Left renal pelvis (tissue), 4 donors: ENCODE measurements around the gene ZNRF1. TPM values are rescaled to one million over a fixed set of nuclear protein-coding genes. Genes with fewer than 3 reads are reported as not detected.
"Not testable (repeated sequence)": the region's sequence is repeated elsewhere in the genome, so short reads cannot be mapped to it uniquely, and the experiment has no call there.

ENCODE experiments used
- DNase-seq, 4 donors: peaks; one replicate each; pipeline ENCODE4 v3.0.0-alpha.2; 2013; ENCODE audit warnings: low read depth in 4 of 4, low spot score in 3 of 4
- polyA plus RNA-seq, 4 donors: library from polyadenylated mRNA; unstranded; fragments of 120-200 nt; gene quantifications; one replicate each; pipeline ENCODE4 v1.2.1, GENCODE V29; 2013; ENCODE audit not compliant: insufficient read length in 4 of 4

ZNRF1 gene
- polyA plus RNA-seq, 4 donors = 31.8 to 43.9 (median 35.1) TPM

DNA sequence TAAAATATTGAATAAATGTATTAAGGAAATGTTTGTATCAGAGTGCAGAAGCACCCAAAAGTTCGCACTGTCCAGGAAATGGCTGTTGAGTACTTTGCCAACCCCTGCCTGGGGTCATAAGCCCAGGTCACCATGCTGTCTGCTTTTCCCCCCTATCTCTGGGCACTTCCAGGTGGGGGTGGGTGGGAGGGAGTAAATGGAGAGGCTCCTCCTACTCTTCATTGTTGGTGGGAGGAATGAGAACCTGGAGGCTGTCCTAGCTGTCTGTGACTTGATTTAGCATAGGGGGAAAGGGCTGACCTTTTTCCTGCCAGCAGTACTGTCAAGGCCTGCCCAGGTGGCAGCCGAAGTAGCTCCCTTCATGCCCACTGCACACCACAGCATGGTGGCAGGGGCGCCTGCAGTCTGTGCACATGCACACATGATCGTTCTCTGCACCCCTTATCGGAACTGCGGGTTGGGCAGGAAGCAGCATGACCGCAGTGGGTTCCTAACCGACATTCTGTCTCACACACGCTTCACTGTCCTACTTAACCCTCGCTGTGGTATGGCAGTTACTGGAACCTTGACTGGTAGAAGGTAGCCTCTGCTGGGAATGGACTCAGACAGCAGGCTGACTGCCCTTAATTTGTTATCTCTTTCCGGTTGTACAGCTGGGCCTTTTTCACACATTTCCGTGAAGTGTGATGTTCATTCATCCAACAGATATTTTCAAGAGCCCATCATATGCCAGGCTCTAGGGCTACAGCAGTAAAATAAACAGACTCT lies 76.3 kb downstream of the ZNRF1 start:
- DNase-seq = no peak

DNA sequence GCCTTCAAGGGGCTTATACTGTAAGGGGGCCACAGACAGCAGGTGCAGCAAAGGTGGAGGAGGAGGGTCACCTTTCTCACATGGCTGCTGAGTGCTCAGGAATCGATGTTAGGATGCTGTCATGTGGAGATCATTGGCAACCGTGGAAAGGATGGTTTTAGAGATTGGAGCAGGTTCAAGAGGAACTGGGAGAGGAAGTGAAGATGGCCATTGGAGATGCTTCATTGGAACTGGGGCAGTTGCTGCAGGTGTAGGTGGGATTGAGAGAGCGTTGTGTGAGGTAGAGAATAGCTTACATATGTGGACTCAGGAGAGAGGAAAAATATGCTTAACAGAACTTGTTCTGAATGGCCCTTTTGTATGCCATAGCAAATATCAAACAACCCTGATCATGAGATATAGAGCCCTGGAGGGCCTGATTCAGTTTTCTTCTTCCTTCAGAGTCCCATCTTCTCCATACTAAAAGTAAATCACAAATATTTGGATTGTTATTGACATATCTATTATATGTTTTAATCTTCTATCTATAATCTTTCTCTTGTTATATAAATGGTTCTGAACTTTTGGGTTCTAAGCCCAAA lies 77.0 kb downstream of the ZNRF1 start:
- no peak for DNase-seq

DNA sequence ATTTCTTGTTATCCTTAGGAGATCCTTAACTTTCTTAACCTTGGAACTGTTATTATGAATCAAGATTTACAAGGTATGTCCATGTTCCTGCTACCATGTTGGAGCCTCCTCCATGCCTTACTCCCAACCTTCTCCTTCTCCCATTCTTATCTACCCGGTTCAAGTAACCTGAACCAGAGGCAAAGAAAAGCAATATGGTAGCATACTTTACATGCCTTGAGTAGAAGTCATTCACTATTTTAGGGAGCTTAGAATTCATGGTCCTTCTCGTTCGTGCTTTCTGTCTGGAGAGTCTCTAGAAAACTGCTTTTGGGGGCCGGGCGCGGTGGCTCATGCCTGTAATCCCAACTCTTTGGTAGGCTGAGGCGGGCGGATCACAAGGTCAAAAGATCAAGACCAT lies 80.1 kb downstream of the ZNRF1 start:
- DNase-seq = no peak

DNA sequence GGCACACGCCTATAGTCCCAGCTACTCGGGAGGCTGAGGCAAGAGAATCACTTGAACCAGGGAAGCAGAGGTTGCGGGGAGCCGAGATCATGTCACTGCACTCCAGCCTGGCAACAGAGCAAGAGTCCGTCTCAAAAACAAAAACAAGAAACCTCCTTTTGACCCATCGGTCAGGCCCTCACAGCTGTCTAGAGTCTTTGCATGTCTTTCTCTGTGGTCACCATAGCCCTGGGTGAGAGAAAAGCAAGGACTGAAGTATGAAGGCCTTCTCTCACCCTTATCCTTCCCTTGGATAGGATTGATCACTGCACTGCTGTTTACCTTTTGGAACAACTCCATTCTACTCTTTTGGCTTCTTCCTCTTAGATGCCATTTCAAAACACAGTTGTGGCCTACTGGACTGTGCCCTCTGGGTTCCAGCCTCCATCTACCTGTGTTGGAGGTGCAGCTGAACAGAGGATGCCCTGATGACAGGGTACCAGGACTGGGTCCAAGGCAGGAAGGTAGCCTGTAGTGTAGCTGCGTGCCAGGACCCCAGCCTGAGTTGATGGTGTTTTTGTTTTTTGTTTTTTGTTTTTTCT lies 80.6 kb downstream of the ZNRF1 start:
- no peak for DNase-seq

DNA sequence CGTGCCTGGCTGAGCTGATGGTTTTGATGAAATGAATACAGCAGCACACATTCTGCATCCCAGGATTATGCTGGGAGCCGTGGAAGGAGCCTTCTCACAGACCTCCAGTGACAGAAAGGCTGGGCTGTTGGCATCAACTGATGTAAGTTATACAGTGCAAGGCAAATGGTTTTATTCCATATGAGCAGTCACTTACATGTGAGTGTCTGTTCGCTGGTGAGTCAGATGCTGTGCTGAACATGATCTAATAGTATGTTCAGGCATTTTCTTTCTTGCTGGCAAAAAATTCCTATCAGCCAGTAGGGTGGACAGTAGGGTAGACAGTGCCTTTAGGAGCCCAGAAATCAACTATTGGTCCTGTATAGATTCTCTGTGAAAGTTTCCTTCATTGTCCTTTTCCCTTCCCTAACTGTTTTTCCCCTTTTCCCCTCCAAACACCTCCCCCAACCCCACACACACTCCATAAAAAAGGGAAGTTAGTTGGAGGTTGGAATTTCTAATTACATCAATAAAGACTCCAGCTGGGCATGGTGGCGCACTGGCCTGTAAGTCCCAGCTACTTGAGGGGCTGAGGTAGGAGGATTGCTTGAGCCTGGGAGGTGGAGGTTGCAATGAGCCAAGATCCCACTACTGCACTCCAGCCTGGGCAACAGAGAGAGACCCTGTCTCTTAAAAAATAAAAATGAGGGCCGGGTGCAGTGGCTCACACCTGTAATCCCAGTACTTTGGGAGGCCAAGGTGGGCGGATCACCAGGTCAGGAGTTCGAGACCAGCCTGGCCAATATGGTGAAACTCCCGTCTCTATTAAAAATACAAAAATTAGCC lies 81.6 kb downstream of the ZNRF1 start:
- no peak for DNase-seq

DNA sequence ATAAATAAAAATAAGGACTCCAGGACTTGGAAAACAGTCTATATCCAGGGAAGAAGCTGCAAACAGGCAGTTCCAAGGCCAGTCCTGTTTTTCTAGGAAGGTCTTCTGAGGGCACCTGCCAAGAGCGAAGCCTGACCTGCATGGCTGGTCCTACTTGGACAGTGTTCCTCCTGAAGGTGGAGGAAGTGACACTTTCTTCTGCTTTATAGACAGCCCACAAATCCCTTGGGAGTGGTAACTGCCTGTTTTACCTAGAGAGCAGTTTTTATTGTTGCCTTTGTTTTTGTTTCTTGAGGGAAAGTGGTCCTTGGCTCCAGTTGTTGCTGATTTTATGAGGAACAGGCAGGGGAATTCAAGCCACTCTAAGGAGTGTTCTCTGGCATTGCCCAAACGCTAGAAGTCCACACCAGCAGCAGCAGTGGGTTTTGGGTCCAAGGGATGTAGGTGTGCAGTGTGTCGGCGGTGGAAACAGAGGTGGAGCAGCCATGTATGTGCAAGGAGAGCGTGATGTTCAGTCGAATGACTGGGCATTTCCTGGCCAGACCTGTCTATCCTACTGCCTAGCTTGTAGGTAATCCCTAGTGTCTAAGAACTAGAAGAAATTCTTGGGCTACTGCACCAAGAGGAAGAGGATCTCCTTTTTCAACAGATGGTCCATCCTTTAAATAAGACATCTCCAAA lies 82.5 kb downstream of the ZNRF1 start:
- no peak for DNase-seq

DNA sequence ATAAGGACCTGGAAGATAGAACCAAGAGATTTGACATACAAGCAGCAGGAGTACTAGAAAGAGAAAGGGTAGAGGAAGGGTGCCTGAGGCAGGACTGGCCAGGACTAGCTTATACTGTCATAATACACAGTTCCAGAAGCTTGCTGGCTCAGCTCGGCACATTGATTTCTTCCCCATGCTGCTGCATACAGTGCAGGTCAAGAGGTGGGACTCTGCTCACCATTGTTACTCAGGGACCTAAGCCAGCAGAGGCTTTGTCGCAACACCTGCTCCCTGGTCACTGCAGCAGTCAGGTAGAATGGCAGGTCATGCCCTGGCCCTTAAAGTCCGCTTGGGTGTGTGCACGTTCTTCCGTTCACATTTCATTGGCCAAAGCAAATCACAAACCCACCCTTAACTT lies 85.0 kb downstream of the ZNRF1 start:
- no peak for DNase-seq

DNA sequence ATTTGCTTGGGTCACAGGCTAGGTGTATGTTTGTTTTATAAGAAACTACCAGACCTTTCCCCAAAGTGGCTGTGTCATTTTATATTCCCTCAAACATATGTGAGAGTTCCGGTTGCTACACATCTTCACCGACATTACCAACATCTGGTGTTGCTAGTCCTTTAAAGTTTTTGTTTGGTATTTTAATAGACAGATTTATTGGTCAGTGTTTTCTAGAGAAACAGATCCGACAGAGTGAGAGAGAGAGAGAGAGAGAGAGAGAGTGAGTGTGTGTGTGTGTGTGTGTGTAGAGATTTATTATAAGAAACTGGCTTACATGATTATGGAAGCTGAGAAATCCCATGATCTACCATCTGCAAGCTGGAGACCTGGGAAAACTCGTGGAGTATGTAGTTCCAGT lies 86.7 kb downstream of the ZNRF1 start:
- no peak for DNase-seq

DNA sequence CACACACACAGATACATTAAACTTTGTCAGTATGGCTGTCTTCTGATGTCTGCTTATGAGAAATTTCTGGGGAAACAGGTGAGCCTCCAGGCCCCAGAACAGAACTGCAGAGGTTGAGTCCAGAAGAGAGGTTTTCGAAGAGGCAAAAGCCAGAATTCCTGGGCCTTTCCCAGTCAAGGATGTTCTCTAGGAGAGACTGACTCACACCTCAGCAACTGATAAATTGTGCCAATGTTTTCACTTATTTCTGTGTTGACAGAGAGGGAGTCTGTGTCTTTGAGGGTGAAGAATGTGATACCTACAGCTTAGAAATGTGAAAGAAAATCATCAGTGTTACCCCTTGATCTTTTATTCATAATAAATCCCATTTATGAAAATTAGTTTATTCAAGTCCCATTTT lies 87.5 kb downstream of the ZNRF1 start:
- DNase-seq = no peak

DNA sequence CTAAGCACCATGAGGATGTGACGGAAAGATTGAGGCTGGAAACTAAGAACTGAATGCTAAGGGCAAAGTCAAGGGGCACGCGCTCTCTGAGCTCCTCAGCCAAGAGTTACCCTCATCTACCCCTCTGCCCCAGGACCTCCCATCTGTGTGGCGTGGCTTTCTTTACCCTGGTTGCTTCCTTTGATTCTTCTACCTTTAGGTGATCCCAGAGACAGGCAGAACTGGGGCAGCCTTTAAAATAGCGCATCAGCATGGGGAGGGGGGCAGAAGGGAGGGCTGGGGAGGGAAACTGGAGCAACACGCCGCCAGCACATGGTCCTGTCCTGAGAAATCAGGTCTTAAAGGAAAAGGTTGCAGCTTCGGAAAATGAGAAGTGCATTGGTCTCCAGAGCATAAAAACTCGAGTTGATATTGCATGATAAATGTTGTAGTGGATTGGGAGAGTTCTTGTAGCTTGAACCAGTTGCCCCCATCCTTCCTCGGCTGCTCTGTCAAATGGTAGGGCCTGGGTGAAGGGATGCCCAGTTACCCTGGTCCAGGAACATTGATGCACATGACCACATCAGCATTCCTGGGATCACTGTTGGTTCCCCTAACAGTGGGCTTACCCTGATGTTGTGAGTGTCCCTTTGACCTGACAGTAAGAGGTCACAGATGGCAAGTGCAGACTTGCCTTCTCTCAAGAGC lies 88.0 kb downstream of the ZNRF1 start:
- DNase-seq = no peak

DNA sequence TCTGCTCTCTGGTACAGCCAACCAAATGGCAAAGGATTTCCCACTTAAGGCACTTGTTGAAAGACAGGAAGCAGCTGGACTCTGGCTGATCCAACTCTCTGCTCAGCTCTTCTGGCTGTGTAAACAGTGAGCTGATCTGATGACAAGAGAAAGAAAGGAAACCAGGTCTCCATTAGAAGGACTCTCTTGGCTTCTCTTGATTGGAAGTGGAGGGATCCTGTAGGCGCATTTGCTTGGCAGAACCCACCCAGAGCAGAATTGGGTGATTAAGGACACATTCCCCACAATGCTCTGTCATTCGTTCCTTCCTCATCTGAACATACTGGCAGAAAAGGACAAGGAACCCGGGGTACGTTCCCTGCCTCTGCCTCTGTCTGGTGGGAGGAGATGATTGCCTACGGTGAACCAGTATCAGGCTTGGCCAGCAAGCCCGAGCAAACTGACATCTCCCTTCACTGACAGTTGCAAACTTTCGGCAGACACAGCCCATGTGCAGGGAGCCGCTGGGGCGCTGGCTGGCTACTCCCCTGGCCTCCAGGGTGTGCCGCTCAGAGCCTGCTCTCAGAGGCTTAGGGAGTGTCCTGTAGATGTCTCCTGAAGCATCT lies 88.7 kb downstream of the ZNRF1 start:
- no peak for DNase-seq

DNA sequence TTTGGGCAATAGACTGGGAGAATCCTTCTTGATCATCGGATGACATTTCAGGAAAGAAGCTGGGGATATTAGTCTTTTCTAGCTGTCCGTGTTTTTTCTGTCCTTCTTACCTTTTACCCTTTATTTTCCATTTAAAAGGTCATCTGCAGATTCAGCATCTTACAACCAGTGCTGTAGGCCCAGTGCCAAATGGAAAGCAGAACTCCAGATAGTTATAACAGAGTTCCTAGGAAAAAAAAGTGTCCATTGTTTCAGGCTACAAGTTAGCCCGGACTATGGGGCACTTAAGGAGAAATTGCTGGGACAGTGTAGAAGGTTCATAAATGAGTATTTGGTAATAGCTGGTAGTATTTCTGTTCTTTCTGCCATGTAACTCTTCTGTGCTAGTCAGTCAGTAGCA lies 89.4 kb downstream of the ZNRF1 start:
- no peak for DNase-seq

DNA sequence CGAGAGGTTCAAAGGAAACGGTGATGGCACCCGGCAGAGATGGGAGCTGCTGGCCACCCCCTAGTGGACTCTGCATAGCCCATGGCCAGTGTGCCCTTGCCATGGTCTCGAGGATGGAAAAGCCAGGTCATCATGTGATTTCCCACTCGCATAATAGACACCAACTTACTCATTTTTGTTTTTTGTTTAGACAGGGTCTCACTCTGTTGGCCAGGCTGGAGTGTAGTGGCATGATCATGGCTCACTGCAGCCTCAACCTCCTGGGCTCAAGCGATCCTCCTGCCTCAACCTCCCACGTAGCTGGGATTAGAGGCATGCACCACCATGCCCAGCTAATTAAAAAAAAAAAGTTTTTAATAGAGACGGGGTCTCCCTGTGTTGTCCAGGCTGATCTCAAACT lies 90.1 kb downstream of the ZNRF1 start:
- DNase-seq = no peak

DNA sequence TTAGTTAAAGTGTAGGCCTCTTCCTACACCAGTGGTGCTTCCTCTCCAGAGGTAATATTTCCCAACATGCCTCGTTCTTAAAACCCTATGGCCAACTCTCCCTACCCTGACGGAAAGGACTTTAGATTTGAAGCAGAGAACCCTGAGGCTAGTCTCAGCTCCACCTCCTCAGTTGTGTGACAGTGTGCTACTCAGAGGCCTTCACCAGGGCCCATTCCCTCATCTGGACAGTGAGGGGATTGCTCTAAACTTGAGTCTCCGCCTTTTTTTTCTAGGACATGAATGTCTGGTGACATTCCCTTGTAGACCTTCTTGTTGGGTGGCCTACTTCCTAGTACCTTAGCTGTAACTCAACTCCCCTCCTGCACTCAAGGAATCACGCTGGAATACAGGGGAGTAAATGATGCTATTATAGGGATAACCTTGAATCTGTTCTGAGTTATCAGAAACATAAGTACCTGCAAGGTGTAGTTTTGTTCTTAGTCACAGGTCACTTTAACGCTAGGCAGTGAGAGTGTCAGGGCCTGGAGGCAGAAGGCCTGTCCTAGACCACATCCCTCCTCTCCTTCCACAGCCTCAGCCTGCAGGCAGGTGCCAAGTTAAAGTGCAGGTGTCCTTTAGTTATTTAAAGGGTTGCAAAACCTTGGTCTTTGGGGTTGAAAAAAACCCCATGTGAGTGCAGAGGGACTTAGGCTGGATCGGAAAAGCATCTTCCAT lies 90.8 kb downstream of the ZNRF1 start:
- DNase-seq = no peak

DNA sequence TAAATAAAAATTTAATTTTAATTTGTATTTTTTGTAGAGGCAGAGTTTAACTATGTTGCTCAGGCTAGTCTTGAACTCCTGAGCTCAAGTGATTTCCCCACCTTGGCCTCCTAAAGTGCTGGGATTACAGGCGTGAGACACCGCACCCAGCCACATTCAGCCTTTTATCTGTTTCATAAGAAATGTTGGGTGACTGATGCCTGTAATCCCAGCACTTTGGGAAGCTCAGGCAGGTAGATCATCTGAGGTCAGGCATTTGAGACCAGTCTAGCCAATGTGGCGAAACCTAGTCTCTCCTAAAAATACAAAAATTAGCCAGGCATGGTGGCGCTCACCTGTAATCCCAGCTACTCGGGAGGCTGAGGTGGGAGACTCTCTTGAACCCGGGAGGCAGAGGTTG lies 92.1 kb downstream of the ZNRF1 start:
- DNase-seq = not testable (repeated sequence)

DNA sequence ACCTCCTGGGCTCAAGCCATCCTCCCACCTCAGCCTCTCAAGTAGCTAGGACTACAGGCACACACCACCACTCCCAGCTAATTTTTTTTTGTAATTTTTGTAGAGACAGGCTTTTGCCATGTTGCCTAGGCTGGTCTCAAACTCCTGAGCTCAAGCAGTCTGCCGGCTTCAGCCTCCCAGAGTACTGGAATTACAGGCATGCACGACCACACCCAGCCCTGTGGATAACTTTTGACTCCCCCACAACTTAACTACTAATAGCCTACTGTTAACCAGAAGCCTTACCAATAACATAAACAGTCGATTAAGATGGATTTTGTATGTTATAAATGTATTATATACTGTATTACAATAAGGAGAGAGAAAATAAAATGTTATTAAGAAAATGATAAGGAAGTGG lies 92.8 kb downstream of the ZNRF1 start:
- DNase-seq = not testable (repeated sequence)

DNA sequence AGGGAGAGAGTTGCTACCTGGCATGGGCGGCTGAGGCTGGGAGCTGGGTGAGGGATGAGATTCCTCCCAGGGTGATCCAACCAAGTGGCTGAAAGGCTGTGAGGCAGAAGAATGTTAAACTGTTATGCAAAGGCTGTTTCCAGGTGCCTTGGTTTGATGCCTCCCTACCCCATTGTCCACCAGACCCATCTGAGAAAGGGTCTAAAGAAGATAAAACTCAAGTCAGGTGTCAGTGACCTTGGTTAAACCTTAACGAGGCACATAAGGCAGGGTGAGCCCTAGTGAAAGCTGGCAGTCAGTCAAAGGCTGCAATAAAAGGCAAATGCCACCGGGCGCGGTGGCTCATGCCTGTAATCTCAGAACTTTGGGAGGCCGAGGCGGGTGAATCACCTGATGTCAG lies 94.0 kb downstream of the ZNRF1 start:
- no peak for DNase-seq

DNA sequence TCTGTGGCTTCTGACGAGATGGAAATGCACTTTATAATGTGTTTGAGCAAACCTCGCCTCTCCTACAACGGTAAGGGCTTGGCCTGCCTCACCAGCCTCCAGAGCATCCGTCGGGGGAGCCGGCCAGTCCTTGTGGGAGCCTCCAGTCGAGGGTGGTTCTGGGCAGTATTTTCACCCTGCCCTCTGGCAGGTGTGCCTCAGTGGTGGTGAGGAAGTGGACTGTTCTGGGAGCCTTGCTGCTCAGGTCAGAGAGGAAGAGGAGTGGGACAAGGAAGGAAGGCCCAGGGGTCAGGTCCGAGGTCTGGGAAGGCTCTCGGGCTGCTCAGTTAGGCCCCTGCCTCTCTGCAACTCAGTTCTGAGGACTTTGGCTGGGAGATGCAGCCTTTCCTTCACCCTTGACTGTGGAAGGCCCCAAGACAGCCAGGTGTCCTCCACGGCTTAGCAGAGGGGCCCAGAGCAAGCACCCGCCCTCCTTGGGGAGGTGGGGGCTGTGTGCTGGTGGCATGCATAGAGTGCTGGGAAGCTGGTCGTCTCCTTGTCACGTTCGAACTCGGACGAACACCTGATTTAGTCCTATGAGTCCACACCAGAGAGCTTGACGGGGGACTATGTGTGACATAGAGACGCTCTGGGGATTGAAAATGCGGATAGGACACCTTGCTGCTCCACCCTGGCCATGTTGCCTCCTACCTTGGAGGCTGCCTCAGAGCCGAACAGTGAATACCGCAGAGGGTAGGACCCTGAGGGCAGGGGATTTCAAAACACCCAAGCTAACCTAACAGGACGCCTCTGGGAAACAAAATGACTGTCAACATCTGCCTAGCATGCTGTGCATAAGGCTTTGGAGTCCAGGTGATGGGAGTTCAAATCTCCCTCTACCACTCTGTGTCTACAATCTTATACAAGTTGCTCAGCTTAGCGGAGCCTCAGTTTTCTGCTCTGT lies 95.0 kb downstream of the ZNRF1 start:
- no peak for DNase-seq
